CD4-positive, alpha-beta T cell treated with Interleukin-17A for 1 hour (primary cell): Measurements from ENCODE around the gene BEX4.

ENCODE experiments used
- DNase-seq: peaks from one replicate; pipeline ENCODE4 v3.0.0-alpha.2; 2020

The BEX4 gene

DNA sequence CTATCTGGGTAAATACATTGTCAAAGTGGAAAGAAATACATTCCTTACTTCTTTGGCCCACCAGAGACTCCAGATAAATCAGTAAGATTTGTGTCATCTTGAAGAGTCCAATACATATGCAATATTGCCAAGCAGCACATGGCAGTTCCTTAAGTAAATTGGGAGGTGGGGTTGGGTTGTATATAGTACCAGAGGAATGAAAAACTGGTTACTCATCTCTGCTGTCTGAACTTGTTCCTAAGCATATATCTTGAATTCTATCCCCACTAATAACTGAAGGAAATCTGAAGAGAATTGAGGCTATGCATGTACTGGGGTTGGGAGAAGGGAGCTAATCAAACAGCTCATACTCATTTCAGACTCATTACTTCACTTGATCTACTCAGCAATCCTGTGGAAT is 25.2 kb downstream of the BEX4 start:
- no peak for DNase-seq

- DNase-seq = peak; percentile 35
Measured at GRCh38 chrX:103248553-103248952, 33.6 kb downstream of the BEX4 start.

GRCh38 chrX:103249805-103250204 is 34.9 kb downstream of the BEX4 start:
- DNase-seq = no peak

DNA sequence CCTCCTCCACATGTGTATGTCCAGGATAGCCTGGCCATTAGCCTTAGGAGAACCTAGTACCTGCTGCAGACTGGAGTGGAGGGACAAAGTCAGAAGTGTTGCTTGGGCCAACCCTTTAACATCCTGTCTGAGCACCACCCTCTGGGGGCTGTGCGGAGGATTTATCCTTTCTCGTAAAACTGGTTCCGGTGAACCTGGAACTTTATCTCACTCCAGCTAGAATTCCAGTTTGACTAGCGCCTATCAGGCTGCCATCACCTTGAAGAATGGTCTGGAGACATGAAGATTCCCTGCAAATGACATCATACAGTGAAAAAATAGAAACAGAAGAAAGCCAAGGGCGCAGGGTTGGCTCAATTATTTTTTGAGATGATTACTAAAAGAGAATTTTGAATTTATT is 36.1 kb downstream of the BEX4 start:
- DNase-seq = no peak

GRCh38 chrX:103253608-103254007 is 38.7 kb downstream of the BEX4 start:
- DNase-seq = no peak

DNA sequence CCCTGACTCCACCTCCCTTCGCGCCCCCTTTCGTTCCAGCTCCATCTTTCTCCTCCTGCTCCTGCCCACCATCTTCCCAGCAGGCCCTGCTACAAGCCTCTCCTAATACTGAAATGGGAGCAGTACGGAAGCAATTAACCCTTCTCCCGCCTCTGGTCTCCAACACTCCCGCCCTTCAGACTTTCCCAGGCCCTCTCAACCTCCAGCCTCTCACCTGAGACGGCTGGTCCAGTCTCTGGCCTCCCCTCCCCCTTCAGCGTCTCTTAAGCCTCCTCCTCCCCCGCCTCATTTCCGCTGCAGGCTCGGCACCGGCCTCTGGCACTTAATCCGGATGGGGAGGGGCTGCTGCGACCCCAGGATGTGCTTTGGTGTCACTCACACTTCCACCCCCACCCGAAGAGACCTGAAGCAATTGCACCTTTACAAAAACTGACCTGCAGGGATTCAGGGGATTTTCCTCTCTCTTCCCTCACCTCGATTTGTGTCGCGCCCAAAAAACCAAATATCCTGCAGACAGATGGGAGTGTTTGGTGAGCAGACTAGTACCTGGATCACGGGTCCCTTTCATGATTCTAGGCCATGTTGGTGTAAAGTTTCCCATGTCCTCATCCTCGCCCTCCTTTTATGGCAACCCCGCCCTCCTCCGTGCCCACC is 39.4 kb downstream of the BEX4 start:
- peak; percentile 48 for DNase-seq

GRCh38 chrX:103254921-103255493 is 40.1 kb downstream of the BEX4 start, which contains the start of gene TCEAL8:
Gene TCEAL8, minus strand, starts transcription at chrX:103255155. Its CDS starts 1,176 bp downstream, at chrX:103253979.
- peak; percentile 70 for DNase-seq

DNA sequence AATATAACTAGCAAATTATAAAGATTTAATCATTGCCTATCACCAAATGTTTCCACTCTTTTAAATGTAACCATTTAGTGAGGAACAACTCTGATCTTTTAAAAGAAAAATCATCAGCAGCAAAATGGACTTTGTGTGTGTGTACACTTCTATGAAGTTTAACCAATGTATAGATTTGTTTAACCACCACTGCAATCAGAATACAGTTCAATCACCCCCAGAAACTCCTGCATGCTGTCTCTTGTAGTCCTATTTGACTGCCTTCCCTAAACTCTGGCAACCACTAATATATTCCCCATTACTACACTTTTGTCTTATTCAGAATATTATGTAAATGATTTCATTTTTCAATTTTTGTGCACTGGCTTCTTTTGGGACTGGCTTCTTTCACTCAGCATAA is 41.7 kb downstream of the BEX4 start:
- DNase-seq = no peak

- no peak for DNase-seq
Measured at GRCh38 chrX:103258275-103258674, 43.4 kb downstream of the BEX4 start.
